GM18951 (cell line): ENCODE measurements around the gene YAP1.
"Not testable (repeated sequence)": the region's sequence is repeated elsewhere in the genome, so short reads cannot be mapped to it uniquely, and the experiment has no call there.

ENCODE experiments used
- POLR2A ChIP-seq: IDR thresholded peaks from 4 replicates; pipeline ENCODE4 v1.6.1; 2011; ENCODE audit warnings: mild to moderate bottlenecking; ENCODE audit not compliant: insufficient read length, insufficient read depth; ENCODE audit errors: extremely low read depth
- in situ Hi-C: fragments of 300-500 bp; cut with MboI; formaldehyde crosslinking; loops from one replicate; pipeline ENCODE4 v1.12.0; 2022; ENCODE audit warnings: low sequenced_read_pairs, mixed read lengths, inconsistent platforms; ENCODE audit not compliant: unreplicated experiment

Gene YAP1

DNA sequence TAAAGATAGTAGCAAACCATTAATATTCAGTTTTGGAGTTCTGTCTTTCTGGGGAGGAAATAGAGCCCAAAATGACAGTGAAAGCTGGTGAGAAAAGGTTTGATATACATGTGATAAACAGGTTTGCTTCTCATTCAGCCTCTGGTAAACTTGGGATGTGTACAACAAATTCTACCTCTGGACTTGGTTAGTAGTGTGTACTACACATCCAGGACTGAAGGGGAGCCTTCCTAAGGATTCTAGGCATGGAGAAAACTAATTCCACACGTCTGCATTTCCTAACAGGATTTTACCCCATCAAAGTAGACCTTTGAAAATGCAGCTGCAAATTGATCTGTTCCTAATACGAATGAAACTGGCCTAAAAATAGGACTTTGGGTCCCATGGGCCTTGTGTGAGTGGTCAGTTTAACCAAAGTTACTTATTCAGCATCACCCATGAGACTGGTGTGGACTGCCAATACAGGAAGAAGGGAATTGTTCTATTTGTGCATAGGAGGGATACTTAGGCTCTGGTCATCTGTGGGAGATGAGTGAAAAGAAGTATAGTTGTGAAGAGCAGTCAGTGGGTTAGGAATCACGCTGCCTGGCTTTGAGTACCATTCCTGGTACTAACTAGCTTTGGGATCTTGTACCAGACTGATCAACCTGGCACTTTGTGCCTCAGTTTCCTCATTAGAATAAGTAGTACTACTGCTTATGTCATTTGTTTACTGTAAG lies 74.2 kb downstream of the YAP1 start:
- TF ChIP-seq POLR2A = no peak
- in situ Hi-C loops = no loop called here

DNA sequence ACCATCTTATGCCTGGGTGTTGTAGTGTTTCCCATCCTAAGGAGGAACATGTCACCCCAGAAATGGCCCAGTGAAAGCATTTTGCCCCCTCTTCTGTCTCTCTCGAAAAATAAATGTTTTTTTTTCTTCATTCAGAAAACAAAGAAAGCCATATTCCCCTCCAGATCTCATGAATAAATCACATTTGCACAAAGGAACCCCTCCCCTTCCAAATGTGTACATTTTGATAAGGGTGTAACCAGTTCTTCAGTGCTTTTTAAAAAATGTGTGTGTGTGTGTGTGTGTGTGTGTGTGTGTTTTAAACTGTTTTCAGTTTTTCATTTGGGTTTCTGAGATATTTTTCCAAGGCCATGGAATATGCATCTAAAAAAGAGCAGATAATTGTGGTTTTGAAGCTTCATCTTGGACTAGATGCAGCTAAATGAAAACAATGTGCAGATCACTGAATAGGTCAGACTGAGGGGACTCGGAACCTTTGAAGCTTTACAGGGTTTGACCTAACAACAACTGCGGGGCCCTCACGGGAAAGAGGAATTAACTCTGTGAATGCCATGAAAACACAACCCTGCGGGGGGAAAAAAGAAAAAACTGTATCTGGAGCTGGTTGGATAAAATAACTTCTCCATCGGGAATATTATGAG lies 76.4 kb downstream of the YAP1 start:
- no peak for TF ChIP-seq POLR2A
- in situ Hi-C loops = no loop called here

DNA sequence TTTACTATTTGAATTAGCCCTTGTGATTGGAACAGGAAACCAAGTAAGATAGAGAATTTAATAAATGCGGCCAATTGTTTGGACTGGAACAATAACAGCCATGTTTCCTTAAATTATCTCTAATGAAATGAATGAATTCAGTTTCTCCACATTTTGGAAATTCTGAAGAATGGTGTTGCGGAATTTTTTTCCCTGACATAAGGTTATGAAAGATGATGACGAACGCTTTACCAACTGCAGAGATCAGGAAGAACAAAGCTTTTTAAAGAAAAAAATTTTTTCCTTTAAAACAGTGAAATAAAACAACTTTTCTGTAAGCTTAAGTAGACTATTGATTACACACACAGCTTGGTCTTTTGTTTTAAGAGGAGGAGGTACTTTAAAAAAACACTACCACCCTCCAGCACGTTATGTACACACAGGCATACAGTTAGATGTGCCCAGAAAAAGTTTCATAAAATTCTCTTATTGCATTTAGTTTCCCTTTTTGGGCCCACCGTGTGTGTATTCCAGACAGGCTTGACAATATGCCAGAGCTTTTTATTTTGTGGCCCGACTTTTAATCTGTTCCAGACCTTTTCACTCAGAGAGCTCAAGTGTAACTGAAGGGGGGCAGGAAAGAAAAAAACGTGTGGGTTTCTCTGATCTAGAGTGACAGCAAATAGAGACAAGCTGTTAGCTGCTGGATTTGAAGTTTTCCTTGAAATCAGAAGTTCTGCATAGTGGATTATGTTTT lies 77.3 kb downstream of the YAP1 start:
- in situ Hi-C loops = no loop called here
- TF ChIP-seq POLR2A = no peak

DNA sequence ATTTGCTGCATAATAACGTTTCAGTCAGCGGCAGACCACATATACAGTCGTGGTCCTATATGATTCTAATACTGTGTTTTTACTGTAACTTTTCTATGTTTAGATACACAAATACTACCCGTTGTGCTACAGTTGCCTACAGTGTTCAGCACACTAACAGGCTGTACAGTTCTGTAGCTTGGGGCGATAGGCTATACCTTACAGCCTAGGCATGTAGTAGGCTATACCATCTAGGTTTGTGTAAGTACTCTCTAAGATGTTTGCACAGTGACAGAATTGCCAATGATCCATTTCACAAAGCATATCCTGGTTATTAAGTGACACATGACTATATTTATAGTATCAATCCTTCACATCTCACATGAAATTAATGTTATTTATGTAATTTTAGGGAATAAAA lies 78.2 kb downstream of the YAP1 start:
- TF ChIP-seq POLR2A = no peak
- in situ Hi-C loops = no loop called here

DNA sequence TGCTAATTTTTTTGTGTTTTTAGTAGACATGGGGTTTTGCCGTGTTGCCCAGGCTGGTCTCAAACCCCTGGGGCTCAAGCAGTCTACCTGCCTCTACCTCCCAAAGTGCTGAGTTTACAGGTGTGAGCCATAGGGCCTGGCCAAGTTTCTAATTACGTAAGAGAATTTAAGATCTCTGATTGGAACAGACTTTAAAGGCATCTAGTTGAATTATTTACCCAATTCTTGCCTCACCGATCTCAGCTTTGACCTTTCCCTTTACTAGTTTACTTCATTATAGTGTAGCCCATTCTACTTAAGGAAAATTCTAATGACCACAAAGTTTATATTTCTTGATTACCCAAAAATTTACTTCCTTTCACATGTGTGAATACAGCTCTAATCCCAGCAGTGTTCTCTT lies 81.6 kb downstream of the YAP1 start:
- no peak for TF ChIP-seq POLR2A
- in situ Hi-C loops = no loop called here

DNA sequence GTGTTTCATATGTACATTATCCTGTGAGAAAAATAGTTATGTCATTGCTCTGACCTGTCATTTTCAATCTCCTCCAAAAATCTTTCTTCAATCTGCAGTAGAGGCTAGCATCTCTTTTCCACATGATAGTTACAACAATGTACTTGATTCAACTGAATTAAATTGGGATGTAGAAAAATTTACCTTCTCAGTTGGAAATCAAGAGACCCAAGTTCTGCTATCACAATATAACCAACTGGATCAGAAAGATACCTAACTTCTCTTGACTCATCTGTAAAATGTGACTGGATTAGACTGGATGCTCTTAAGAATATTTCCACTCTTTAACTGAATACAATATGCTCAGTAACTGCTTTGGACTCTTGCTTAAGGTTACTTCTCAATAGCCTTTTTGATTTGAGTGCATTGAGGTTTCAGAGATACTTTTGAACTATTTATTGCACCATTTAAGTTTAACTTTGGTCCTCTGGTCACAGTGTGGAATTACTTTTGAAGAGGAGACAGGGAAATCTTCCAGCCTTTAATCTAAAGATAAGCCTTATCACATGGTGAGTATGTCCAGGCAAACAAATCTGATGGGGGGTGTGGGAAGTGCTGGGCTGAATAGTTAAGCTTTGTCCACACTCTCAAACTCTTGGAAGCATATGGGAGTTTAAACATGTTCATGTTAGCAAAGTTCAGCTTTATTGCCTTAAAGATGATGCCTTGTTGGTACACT lies 82.3 kb downstream of the YAP1 start:
- no peak for TF ChIP-seq POLR2A
- in situ Hi-C loops = no loop called here

DNA sequence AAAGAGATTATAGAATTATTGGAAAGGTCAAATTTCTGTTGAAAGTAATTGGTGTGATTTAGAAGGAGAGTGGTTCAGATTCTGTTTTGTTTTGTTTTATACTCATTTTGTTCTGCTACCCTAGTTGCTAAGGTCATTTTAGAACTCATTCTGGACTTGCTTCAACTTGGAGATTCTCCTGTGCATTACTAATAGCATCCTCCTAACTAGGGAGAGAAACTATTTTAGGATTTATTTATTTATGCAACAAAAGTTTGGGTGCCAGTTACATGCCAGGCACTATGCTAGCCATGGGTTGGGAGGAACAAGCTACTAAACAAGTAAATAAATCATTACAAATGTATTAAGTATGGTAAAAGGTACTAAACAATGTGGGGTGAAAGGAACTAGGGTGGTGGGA lies 84.0 kb downstream of the YAP1 start:
- no peak for TF ChIP-seq POLR2A
- in situ Hi-C loops = no loop called here

DNA sequence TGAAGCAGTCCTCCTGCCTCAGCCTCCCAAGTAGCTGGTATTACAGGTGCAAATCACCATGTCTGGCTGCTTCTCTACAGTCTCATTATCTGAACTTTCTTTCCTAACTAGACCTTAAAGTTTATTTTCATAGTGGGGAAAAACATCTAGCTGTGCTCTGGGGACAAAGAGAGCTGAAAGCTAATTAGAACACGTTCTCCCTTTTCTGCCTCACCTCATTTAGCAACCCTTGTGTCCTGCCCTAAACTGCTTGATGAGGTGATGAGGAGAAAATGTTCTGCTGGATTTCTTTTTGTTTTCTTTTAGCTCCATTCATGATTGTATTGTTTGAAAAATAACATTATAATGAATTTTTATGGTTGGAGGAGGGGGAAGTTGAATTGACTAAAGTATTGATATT lies 84.7 kb downstream of the YAP1 start:
- in situ Hi-C loops = no loop called here
- no peak for TF ChIP-seq POLR2A

DNA sequence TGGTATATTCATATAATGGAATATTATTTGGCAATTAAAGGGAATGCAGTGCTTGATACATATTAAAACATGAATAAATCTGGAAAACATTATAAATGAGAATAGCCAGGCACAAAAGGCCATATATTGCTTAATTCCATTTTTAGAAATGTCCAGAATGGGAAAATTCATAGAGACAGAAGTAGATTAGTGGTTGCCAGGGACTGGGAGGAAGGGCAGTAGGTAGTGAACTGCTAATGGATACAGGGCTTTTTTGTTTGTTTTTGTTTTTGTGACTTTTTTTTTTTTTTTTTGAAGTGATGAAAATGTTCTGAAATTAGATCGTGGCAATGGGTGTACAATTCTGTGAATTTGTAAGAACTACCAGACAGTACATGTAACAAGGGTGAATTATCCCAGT lies 86.1 kb downstream of the YAP1 start:
- in situ Hi-C loops = no loop called here

DNA sequence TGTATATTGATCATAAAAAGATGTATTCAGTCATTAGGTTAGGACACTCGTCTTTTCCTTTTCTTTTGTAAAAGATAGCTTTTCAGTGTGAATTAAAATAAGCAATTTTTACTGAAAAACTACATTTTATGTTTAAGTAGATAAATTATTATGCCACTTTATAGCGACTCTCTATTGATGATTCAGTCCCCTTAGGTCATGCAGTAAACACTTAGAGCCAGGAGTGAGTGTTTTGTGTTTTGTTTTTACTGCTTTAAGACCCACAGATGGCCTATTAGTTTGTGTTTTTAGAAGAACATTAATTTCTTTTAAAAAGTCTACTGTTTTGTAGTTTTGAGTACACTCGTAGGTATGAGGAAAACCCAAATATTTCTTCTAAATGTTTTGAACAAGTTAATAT lies 86.6 kb downstream of the YAP1 start:
- no peak for TF ChIP-seq POLR2A
- in situ Hi-C loops = no loop called here

More for the DNA sequence above, 86.1 kb downstream of the YAP1 start:
- no peak for TF ChIP-seq POLR2A

DNA sequence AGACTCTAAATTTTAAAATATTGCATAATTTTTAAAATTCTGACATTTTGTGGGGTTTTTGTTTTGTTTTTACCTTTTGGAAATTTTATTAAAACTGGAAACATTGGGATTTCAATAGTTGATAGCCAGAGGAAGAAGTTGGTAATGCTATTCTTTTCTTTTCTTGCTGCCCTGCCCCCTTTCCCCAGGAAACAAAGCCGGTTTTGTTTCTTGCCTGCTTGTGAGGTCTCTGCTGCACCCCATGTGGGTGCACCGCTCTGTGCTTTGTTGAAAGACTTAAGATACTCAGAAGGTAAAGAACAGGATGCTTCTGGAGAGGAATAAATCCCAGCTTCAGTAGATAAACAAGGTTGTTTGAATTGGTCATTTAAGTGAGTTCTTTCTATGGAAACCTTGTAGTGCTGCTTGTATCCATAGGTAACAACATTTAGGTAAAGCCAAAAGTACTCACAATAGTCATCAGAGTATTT lies 87.5 kb downstream of the YAP1 start:
- in situ Hi-C loops = no loop called here

DNA sequence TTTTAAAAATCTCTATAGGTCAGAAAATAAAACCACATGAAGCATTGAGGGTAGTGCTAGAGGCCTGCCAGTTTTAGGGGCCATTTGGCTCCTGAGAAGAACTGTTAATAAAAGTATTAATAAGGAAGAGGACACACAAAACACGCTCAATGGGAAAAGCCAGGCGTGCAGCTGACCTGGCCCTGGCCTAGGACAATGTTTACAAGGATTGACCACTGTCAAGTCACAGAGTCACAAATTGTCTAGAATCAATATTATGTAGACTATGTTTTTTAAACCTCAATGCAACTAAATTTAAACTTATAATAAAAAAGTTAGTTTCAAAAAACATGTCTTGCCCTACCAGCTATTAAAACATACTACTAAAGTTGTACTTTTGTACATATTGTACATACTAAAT lies 89.4 kb downstream of the YAP1 start:
- in situ Hi-C loops = no loop called here

More for the DNA sequence above, 87.5 kb downstream of the YAP1 start:
- TF ChIP-seq POLR2A = no peak

DNA sequence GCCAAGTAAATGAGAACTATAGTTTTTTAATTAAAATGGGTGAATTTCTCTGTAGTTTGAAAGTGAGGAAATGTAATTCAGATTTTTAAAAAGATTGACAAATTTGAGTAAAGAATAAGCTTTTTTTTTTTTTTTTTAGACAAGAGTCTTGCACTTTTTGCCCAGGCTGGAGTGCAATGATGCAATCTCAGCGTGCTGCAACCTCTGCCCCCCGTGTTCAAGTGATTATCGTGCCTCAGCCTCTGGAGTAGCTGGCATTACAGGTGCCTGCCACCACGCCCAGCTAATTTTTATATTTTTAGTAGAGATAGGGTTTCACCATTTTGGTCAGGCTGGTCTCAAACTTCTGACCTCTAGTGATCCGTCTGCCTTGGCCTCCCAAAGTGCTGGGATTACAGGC lies 90.1 kb downstream of the YAP1 start:
- in situ Hi-C loops = not testable (repeated sequence)

More for the DNA sequence above, 89.4 kb downstream of the YAP1 start:
- TF ChIP-seq POLR2A = no peak
